Measurements from ENCODE around the gene IL10RB. TPM values are rescaled to one million over a fixed set of nuclear protein-coding genes. Genes with fewer than 3 reads are reported as not detected.

The IL10RB gene
- total and polyA plus RNA-seq, 10 donors = 25.4 to 89.7 (median 55.3) TPM

DNA sequence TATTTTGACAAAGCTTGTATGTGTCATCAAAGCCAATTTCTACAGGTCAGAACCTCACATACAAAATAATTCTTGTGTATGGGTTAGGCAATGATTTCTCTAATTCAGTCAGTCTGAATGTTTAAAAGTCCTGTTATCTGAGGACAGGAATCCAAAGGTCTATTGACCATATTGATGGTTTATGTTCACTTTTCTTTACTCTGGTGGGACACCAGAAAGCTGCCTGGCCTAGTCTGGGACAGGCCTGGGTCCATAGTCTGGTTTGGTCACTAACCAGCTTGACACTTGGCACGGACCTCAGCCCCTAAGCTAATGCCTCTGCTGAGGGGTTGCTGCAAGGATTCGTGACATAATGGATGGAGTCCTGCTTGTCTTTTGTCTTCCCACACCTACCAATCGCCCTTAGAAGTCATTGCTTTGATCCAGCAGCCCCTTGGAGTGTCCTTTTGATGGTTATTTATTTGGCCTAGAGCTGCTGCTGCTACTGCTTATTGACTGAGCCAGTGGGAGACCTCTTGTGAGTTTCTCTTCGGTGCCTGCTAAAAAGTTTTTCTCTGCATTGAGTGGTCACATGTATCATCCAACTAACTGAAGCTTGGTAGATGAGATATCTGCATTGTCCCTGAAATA, 20.8 kb upstream of the IL10RB start:
- TF ChIP-seq POLR2AphosphoS5 (IDR thresholded peaks at IDR 0.05) = no peak
- TF ChIP-seq, protein P1, sequence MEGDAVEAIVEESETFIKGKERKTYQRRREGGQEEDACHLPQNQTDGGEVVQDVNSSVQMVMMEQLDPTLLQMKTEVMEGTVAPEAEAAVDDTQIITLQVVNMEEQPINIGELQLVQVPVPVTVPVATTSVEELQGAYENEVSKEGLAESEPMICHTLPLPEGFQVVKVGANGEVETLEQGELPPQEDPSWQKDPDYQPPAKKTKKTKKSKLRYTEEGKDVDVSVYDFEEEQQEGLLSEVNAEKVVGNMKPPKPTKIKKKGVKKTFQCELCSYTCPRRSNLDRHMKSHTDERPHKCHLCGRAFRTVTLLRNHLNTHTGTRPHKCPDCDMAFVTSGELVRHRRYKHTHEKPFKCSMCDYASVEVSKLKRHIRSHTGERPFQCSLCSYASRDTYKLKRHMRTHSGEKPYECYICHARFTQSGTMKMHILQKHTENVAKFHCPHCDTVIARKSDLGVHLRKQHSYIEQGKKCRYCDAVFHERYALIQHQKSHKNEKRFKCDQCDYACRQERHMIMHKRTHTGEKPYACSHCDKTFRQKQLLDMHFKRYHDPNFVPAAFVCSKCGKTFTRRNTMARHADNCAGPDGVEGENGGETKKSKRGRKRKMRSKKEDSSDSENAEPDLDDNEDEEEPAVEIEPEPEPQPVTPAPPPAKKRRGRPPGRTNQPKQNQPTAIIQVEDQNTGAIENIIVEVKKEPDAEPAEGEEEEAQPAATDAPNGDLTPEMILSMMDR (IDR thresholded peaks at IDR 0.05 in 8 of 11, conservative IDR thresholded peaks at IDR 0.05 in 3 of 11) = no peak
- no peak for TF ChIP-seq POLR2A (IDR thresholded peaks at IDR 0.05)

DNA sequence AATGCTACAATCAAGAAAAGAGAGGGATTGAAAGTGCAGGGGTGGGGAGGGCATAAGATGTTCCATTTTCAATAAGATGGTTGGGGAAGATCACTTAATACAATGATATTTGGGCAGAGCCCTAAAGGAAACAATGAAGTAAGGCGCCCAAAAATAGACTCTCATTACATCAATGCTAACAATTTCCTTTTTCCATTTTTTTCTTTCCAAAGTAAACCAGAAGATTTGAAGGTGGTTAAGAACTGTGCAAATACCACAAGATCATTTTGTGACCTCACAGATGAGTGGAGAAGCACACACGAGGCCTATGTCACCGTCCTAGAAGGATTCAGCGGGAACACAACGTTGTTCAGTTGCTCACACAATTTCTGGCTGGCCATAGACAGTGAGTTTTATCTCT, 19.7 kb upstream of the IL10RB start:
- WGBS, 5 donors = 77 to 86% (median 83%) methylated on average over 5 of the region's 5 CpGs
- no peaks in the 10 kb centered on the region for H3K27me3 ChIP-seq (replicated peaks in 1 of 7)
- TF ChIP-seq POLR2A (IDR thresholded peaks at IDR 0.05) (no peak), POLR2AphosphoS5 (IDR thresholded peaks at IDR 0.05) (no peak)
- TF ChIP-seq, protein P1 (IDR thresholded peaks at IDR 0.05 in 8 of 11, conservative IDR thresholded peaks at IDR 0.05 in 3 of 11) = no peak
- H3K27ac ChIP-seq = peak overlapping the region in 4 of 8 donors; percentile 2 to 31 (median 13)
- DNase-seq = no peak
- peaks cover 0 to 79% (median 28%) of the 10 kb centered on the region in 6 donors for H3K4me1 ChIP-seq
- peaks cover 3 to 98% (median 73%) of the 10 kb centered on the region in 6 donors for H3K36me3 ChIP-seq
- intact Hi-C loops (cut with DNase I; ENCODE audit: low total_unique reads) = no loop called here
- no peaks in the 10 kb centered on the region for H3K9me3 ChIP-seq
- no peak overlapping the region for H3K4me3 ChIP-seq

More for the DNA sequence above, 20.8 kb upstream of the IL10RB start:
- 91 to 96% (median 94%) methylated on average over 4 of the region's 4 CpGs for WGBS, 5 donors
- Histone ChIP-seq H3K36me3 (peaks cover 3 to 87% (median 62%) of the 10 kb centered on the region in 6 donors), H3K4me1 (peaks cover 0 to 88% (median 37%) of the 10 kb centered on the region in 6 donors), H3K9me3 (no peaks in the 10 kb centered on the region), H3K4me3 (no peak overlapping the region), H3K27ac (peak overlapping the region in 3 of 8 donors; percentile 69 to 78 (median 69)), H3K27me3 (replicated peaks in 1 of 7) (no peaks in the 10 kb centered on the region)
- intact Hi-C loops (cut with DNase I; ENCODE audit: low total_unique reads) = no loop called here
- DNase-seq = no peak

DNA sequence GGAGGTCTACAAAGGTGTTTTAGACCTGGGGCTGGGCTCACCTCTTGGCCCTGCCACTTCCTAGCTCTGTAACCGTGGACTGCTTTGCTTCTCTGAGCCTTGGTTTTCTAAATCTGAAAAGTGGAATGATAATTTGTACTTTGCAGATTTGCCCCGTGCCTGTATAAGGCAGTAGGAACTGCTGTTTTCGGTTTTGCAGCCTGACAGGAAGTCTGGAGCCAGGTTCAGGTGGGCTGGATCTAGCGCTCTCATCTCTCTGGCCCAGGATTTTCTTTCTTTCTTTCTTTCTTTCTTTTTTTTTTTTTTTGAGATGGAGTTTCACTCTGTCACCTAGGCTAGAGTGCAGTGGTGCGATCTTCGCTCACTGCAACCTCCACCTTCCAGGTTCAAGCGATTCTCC, 19.2 kb upstream of the IL10RB start:
- H3K27me3 ChIP-seq (replicated peaks in 1 of 7) = no peaks in the 10 kb centered on the region
- no peak for DNase-seq
- intact Hi-C loops (cut with DNase I; ENCODE audit: low total_unique reads) = no loop called here
- no peak overlapping the region for H3K4me3 ChIP-seq
- 80 to 92% (median 86%) methylated on average over 7 of the region's 7 CpGs for WGBS, 5 donors
- H3K36me3 ChIP-seq = peaks cover 3 to 99% (median 76%) of the 10 kb centered on the region in 6 donors
- TF ChIP-seq POLR2A (IDR thresholded peaks at IDR 0.05) (no peak), POLR2AphosphoS5 (IDR thresholded peaks at IDR 0.05) (no peak)
- TF ChIP-seq, protein P1 (IDR thresholded peaks at IDR 0.05 in 8 of 11, conservative IDR thresholded peaks at IDR 0.05 in 3 of 11) = no peak
- peak overlapping the region in 4 of 8 donors; percentile 2 to 31 (median 13) for H3K27ac ChIP-seq
- peaks cover 0 to 77% (median 26%) of the 10 kb centered on the region in 6 donors for H3K4me1 ChIP-seq
- no peaks in the 10 kb centered on the region for H3K9me3 ChIP-seq

DNA sequence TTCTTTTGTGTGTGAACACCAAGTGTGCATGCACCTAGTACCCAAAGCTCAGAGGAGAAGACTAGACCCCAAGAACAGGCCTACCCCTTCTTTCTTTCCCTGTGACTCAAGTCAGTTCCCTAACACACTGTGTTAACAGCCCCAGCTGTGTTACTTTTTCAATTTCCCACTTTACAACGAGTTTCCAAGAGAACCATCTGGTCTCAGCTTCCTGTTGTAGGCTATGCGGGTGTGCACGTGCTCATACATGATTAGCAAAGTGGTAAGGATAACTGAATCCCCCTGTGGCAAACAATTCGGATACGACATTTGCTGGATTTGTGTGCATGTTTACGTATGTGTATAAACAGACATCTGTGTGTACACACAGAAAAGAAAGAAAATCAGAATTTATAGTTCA, 18.6 kb upstream of the IL10RB start:
- DNase-seq = no peak
- H3K36me3 ChIP-seq = peaks cover 3 to 100% (median 80%) of the 10 kb centered on the region in 6 donors

More for the DNA sequence above, 18.6 kb upstream of the IL10RB start:
- intact Hi-C loops (cut with DNase I; ENCODE audit: low total_unique reads) = no loop called here
- TF ChIP-seq POLR2AphosphoS5 (IDR thresholded peaks at IDR 0.05) (no peak), POLR2A (IDR thresholded peaks at IDR 0.05) (no peak)
- TF ChIP-seq, protein P1 (IDR thresholded peaks at IDR 0.05 in 8 of 11, conservative IDR thresholded peaks at IDR 0.05 in 3 of 11) = no peak
- Histone ChIP-seq H3K9me3 (no peaks in the 10 kb centered on the region), H3K4me1 (peaks cover 0 to 74% (median 24%) of the 10 kb centered on the region in 6 donors), H3K27me3 (replicated peaks in 1 of 7) (no peaks in the 10 kb centered on the region), H3K4me3 (no peak overlapping the region), H3K27ac (peak overlapping the region in 2 of 8 donors; percentile 8 to 31)
- WGBS, 5 donors = 25 to 55% (median 39%) methylated on average over 6 of the region's 6 CpGs

Data from spleen (tissue), 11 donors.